ENCODE results near the gene FLOT1. TPM values are rescaled to one million over a fixed set of nuclear protein-coding genes. Genes with fewer than 3 reads are reported as not detected.

Gene FLOT1
- total and polyA plus RNA-seq, 9 of the 15 experiments (the other 6 are each of a cell fraction or from before 2014, with no cell fraction given): 11.7 to 149 (median 118) TPM

DNA sequence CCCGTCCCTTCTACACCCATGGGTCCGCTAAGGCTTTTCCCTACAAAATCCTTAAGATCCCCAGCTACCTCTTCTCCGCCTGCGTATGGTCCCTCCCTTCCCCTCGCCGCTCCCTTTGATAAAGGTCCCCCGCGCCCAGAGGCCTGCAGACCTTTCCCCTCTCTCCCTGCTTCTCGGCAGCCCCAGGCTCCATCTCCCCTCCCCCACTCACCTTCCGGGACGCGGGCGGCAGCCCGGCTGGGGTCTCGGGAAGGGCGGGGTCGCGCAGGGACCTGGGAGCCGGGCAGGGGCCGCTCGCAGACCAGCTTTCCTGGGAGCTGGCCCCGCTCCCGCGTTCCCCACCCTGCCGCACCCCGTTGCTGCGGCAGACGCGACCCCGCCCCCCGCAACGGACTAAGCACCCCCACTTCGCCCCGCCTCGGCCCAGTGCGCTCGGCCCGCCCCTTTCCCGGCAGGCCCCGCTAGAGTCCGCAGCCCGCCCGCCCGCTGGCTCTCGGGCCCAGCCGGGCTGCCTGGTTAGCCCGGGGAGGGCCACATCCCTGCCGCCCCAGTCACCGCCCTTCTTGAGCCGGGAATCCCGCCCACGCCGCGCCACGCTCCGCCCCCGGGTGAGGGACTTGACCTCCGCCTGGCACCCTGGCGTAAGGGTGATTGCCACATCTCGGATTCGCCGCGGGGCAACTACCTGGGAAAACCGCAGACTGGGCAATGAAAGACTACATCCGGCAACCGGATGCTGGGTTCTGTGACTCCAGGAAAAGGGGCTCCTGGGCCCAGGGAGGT lies at the start of gene FLOT1 (continued):
- peak; percentile 31 for TF ChIP-seq RBM25 (IDR thresholded peaks at IDR 0.05; ENCODE audit: low read depth, low read length, severe bottlenecking)
- peak; percentile 43; the same call in 1 of the 2 replicates for TF ChIP-seq GATAD2A (IDR thresholded peaks at IDR 0.05)
- TF ChIP-seq, protein P1, sequence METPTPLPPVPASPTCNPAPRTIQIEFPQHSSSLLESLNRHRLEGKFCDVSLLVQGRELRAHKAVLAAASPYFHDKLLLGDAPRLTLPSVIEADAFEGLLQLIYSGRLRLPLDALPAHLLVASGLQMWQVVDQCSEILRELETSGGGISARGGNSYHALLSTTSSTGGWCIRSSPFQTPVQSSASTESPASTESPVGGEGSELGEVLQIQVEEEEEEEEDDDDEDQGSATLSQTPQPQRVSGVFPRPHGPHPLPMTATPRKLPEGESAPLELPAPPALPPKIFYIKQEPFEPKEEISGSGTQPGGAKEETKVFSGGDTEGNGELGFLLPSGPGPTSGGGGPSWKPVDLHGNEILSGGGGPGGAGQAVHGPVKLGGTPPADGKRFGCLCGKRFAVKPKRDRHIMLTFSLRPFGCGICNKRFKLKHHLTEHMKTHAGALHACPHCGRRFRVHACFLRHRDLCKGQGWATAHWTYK (CRISPR knock-in tag; IDR thresholded peaks at IDR 0.05): no peak; the same call in 1 of the 2 replicates
- peak; percentile 60 for TF ChIP-seq MYC (IDR thresholded peaks at IDR 0.05; ENCODE audit: low read depth, low read length)
- no peak for TF ChIP-seq MYC (CRISPR knock-in tag; IDR thresholded peaks at IDR 0.05; ENCODE audit: borderline replicate concordance, low read depth)
- no peak for TF ChIP-seq ZNF121 (CRISPR knock-in tag; conservative IDR thresholded peaks at IDR 0.05)
- TF ChIP-seq SPI1 (IDR thresholded peaks at IDR 0.05; ENCODE audit: borderline replicate concordance, low read depth, low read length): no peak
- TF ChIP-seq ELF1 (tag; IDR thresholded peaks at IDR 0.05): peak; percentile 62
- TF ChIP-seq, protein P2, sequence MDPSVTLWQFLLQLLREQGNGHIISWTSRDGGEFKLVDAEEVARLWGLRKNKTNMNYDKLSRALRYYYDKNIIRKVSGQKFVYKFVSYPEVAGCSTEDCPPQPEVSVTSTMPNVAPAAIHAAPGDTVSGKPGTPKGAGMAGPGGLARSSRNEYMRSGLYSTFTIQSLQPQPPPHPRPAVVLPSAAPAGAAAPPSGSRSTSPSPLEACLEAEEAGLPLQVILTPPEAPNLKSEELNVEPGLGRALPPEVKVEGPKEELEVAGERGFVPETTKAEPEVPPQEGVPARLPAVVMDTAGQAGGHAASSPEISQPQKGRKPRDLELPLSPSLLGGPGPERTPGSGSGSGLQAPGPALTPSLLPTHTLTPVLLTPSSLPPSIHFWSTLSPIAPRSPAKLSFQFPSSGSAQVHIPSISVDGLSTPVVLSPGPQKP (CRISPR knock-in tag; IDR thresholded peaks at IDR 0.05): no peak
- TF ChIP-seq ZZZ3 (IDR thresholded peaks at IDR 0.05): no peak
- no peak for TF ChIP-seq LEF1 (IDR thresholded peaks at IDR 0.05)
- peak; percentile 56; the same call in 1 of the 2 replicates for TF ChIP-seq ATF7 (IDR thresholded peaks at IDR 0.05)
- TF ChIP-seq, protein P3, sequence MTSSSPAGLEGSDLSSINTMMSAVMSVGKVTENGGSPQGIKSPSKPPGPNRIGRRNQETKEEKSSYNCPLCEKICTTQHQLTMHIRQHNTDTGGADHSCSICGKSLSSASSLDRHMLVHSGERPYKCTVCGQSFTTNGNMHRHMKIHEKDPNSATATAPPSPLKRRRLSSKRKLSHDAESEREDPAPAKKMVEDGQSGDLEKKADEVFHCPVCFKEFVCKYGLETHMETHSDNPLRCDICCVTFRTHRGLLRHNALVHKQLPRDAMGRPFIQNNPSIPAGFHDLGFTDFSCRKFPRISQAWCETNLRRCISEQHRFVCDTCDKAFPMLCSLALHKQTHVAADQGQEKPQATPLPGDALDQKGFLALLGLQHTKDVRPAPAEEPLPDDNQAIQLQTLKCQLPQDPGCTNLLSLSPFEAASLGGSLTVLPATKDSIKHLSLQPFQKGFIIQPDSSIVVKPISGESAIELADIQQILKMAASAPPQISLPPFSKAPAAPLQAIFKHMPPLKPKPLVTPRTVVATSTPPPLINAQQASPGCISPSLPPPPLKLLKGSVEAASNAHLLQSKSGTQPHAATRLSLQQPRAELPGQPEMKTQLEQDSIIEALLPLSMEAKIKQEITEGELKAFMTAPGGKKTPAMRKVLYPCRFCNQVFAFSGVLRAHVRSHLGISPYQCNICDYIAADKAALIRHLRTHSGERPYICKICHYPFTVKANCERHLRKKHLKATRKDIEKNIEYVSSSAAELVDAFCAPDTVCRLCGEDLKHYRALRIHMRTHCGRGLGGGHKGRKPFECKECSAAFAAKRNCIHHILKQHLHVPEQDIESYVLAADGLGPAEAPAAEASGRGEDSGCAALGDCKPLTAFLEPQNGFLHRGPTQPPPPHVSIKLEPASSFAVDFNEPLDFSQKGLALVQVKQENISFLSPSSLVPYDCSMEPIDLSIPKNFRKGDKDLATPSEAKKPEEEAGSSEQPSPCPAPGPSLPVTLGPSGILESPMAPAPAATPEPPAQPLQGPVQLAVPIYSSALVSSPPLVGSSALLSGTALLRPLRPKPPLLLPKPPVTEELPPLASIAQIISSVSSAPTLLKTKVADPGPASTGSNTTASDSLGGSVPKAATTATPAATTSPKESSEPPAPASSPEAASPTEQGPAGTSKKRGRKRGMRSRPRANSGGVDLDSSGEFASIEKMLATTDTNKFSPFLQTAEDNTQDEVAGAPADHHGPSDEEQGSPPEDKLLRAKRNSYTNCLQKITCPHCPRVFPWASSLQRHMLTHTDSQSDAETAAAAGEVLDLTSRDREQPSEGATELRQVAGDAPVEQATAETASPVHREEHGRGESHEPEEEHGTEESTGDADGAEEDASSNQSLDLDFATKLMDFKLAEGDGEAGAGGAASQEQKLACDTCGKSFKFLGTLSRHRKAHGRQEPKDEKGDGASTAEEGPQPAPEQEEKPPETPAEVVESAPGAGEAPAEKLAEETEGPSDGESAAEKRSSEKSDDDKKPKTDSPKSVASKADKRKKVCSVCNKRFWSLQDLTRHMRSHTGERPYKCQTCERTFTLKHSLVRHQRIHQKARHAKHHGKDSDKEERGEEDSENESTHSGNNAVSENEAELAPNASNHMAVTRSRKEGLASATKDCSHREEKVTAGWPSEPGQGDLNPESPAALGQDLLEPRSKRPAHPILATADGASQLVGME (CRISPR knock-in tag; IDR thresholded peaks at IDR 0.05): peak; percentile 80
- TF ChIP-seq, protein P4, sequence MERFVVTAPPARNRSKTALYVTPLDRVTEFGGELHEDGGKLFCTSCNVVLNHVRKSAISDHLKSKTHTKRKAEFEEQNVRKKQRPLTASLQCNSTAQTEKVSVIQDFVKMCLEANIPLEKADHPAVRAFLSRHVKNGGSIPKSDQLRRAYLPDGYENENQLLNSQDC (CRISPR knock-in tag; IDR thresholded peaks at IDR 0.05): 0 out of 2 replicates have a peak, but pooled peaks have one; percentile 45
- TF ChIP-seq ETV6 (IDR thresholded peaks at IDR 0.05; ENCODE audit: borderline replicate concordance in 1 of 2, low read depth in 2 of 2, low read length in 1 of 2): 0 out of 4 replicates have a peak, but pooled peaks of 1 of the 2 experiments have one; percentile 54
- TF ChIP-seq ETV6 (CRISPR knock-in tag; IDR thresholded peaks at IDR 0.05; ENCODE audit: borderline replicate concordance): no peak
- TF ChIP-seq, protein P5, sequence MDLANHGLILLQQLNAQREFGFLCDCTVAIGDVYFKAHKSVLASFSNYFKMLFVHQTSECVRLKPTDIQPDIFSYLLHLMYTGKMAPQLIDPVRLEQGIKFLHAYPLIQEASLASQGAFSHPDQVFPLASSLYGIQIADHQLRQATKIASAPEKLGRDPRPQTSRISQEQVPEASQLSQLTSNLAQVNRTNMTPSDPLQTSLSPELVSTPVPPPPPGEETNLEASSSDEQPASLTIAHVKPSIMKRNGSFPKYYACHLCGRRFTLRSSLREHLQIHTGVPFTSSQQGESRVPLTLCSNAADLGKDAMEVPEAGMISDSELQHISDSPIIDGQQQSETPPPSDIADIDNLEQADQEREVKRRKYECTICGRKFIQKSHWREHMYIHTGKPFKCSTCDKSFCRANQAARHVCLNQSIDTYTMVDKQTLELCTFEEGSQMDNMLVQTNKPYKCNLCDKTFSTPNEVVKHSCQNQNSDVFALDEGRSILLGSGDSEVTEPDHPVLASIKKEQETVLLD (IDR thresholded peaks at IDR 0.05): peak; percentile 69; the same call in 1 of the 2 replicates
- no peak for TF ChIP-seq POLR3G (IDR thresholded peaks at IDR 0.05; ENCODE audit: extremely low read depth, insufficient read length, insufficient replicate concordance)
